Measurements from ENCODE around the gene RAVER1. TPM values are rescaled to one million over a fixed set of nuclear protein-coding genes. Genes with fewer than 3 reads are reported as not detected.

RAVER1 gene
- total and polyA plus RNA-seq, 10 of the 15 experiments (the other 5 are each of a cell fraction or from before 2014, with no cell fraction given): 0.03 to 87.0 (median 12.1) TPM

GRCh38 chr19:10344780-10345179, 11.5 kb upstream of the RAVER1 start:
- Histone ChIP-seq H3K79me2 (ENCODE audit: control insufficient read depth, insufficient read depth, low read length) (no peaks in the 10 kb centered on the region), H3K27ac (ENCODE audit: control insufficient read depth, insufficient read depth) (no peak overlapping the region), H4K20me1 (ENCODE audit: control insufficient read depth, insufficient read depth) (no peaks in the 10 kb centered on the region), H3K4me2 (ENCODE audit: control insufficient read depth, insufficient read depth) (no peak overlapping the region), H3K27me3 (replicated peaks in 1 of 2; ENCODE audit: control insufficient read depth in 2 of 2, insufficient read depth in 2 of 2, low read length in 1 of 2) (no peaks in the 10 kb centered on the region), H3K9me3 (replicated peaks; ENCODE audit: control insufficient read depth, insufficient read depth, low read length) (no peaks in the 10 kb centered on the region), H3K4me1 (ENCODE audit: control insufficient read depth, insufficient read depth, low read length) (peaks cover 3% of the 10 kb centered on the region), H3K4me3 (no peak overlapping the region), H3K36me3 (ENCODE audit: control insufficient read depth in 2 of 2, insufficient read depth in 2 of 2, low read length in 1 of 2) (no peaks in the 10 kb centered on the region; a peak in 2 of 4 replicates), H3K9ac (ENCODE audit: control insufficient read depth, insufficient read depth, low read length) (no peak overlapping the region), H2AFZ (ENCODE audit: control insufficient read depth, low read depth, low read length) (no peak overlapping the region)
- ChIA-PET RAD21 (ENCODE audit: unreplicated experiment) (interaction anchor here (0.7 to 1.8 kb wide), 2 partner anchors 32 to 55 kb away, joined by 3 read pairs; partner anchors contain the start of gene ICAM5), POLR2A (interaction anchor here (0.6 to 1.2 kb wide), 5 partner anchors 10 to 509 kb away, joined by 3 read pairs; partner anchors contain the start of genes RAVER1 and TYK2), CTCF (interaction anchor here (1.1 kb wide), 1 partner anchor 44 kb away, joined by 3 read pairs; no protein-coding TSS in a partner anchor), SMC1A (ENCODE audit: uncharacterized antibody, unreplicated experiment) (interaction anchor here (0.8 to 1.8 kb wide), 3 partner anchors 46 to 74 kb away, joined by 3 read pairs; partner anchors contain the start of gene ICAM1)
- intact Hi-C loops (cut with micrococcal nuclease; ENCODE audit: unreplicated experiment): no loop called here
- no TSS peak for BruUV-seq (replicated peaks)
- TF ChIP-seq IKZF1 (conservative IDR thresholded peaks at IDR 0.05) (no peak), ATF2 (IDR thresholded peaks at IDR 0.05; ENCODE audit: low read length) (no peak), BCL11A (IDR thresholded peaks at IDR 0.05; ENCODE audit: low read depth, low read length) (no peak), USF1 (IDR thresholded peaks at IDR 0.05; ENCODE audit: borderline replicate concordance, extremely low read length, insufficient read depth, low read depth, low read length) (no peak), SREBF1 (IDR thresholded peaks at IDR 0.05; ENCODE audit: low read length) (no peak), RB1 (IDR thresholded peaks at IDR 0.05; ENCODE audit: borderline replicate concordance) (no peak), NFYB (IDR thresholded peaks at IDR 0.05; ENCODE audit: insufficient read depth, low read depth, low read length) (no peak), ZNF217 (IDR thresholded peaks at IDR 0.05) (no peak), RUNX3 (IDR thresholded peaks at IDR 0.05; ENCODE audit: low read length) (no peak), POLR2AphosphoS2 (IDR thresholded peaks at IDR 0.05; ENCODE audit: low read depth, low read length) (no peak)
- FAIRE-seq (no peak), DNase-seq (ENCODE audit: low read depth, low spot score) (no peak), ATAC-seq (no peak)
- 95% methylated on average over 10 of the region's 10 CpGs for WGBS (ENCODE audit: insufficient coverage, insufficient replicate concordance, low lambda C conversion rate, missing lambda C conversion rate)
- in situ Hi-C loops (cut with MboI): no loop called here

Data from GM12878 (cell line).